H9 (cell line): ENCODE measurements around the gene CLK3. TPM values are rescaled to one million over a fixed set of nuclear protein-coding genes. Genes with fewer than 3 reads are reported as not detected.

Source experiments
- DNase-seq: peaks from one replicate; pipeline ENCODE4 v3.0.0-alpha.2; 2017
- H2AFZ ChIP-seq: one replicate; pipeline ENCODE4 v1.6.1; 2013; ENCODE audit warnings: mild to moderate bottlenecking, low read length, control low read depth, moderate library complexity
- H2AK5ac ChIP-seq: 2 replicates; pipeline ENCODE4 v1.6.1; 2013; ENCODE audit warnings: low read length, control low read depth, mixed read lengths; ENCODE audit not compliant: insufficient read length
- H2BK120ac ChIP-seq: one replicate; pipeline ENCODE4 v1.6.1; 2013; ENCODE audit warnings: low read depth, mild to moderate bottlenecking, low read length, control low read depth, inconsistent platforms; ENCODE audit not compliant: poor library complexity, severe bottlenecking
- H2BK12ac ChIP-seq: 2 replicates; pipeline ENCODE4 v1.6.1; 2013; ENCODE audit warnings: low read length, control low read depth, mixed read lengths, low read depth; ENCODE audit not compliant: insufficient read length
- H2BK15ac ChIP-seq: 2 replicates; pipeline ENCODE4 v1.6.1; 2013; ENCODE audit warnings: low read depth, low read length, control low read depth
- H2BK20ac ChIP-seq: one replicate; pipeline ENCODE4 v1.6.1; 2013; ENCODE audit warnings: low read depth, mild to moderate bottlenecking, low read length, control low read depth, inconsistent platforms; ENCODE audit not compliant: poor library complexity, severe bottlenecking
- H2BK5ac ChIP-seq: 2 replicates; pipeline ENCODE4 v1.6.1; 2013; ENCODE audit warnings: low read length, control low read depth, mixed read lengths; ENCODE audit not compliant: insufficient read length
- H3K14ac ChIP-seq: 2 replicates; pipeline ENCODE4 v1.6.1; 2013; ENCODE audit warnings: low read length, control low read depth; ENCODE audit not compliant: insufficient read depth
- H3K18ac ChIP-seq: 2 replicates; pipeline ENCODE4 v1.6.1; 2013; ENCODE audit warnings: low read depth, mild to moderate bottlenecking, mixed read lengths, low read length, control low read depth; ENCODE audit not compliant: insufficient read length
- H3K23ac ChIP-seq: 2 replicates; pipeline ENCODE4 v1.6.1; 2013; ENCODE audit warnings: low read length, control low read depth, mixed read lengths, low read depth; ENCODE audit not compliant: insufficient read length
- H3K23me2 ChIP-seq: 2 replicates; pipeline ENCODE4 v1.6.1; 2013; ENCODE audit warnings: low read depth, mild to moderate bottlenecking, mixed read lengths, low read length, control low read depth; ENCODE audit not compliant: insufficient read length, poor library complexity, severe bottlenecking
- H3K27ac ChIP-seq: 2 replicates; pipeline ENCODE4 v1.5.1; 2013; ENCODE audit warnings: low read length, control low read depth, mixed read lengths, low read depth; ENCODE audit not compliant: insufficient read length
- H3K27me3 ChIP-seq: 2 replicates; pipeline ENCODE4 v1.6.1; 2013; ENCODE audit warnings: low read length, control low read depth, inconsistent platforms; ENCODE audit not compliant: insufficient read depth
- H3K4ac ChIP-seq: 2 replicates; pipeline ENCODE4 v1.6.1; 2013; ENCODE audit warnings: low read depth, mild to moderate bottlenecking, control low read depth, inconsistent platforms, low read length, moderate library complexity
- H3K4me1 ChIP-seq: 2 replicates; pipeline ENCODE4 v1.6.1; 2013; ENCODE audit warnings: low read length, control low read depth, inconsistent platforms; ENCODE audit not compliant: insufficient read depth
- H3K4me2 ChIP-seq: 2 replicates; pipeline ENCODE4 v1.6.1; 2013; ENCODE audit warnings: low read length, control low read depth, mixed read lengths; ENCODE audit not compliant: insufficient read length, insufficient read depth
- H3K56ac ChIP-seq: 2 replicates; pipeline ENCODE4 v1.6.1; 2013; ENCODE audit warnings: low read depth, mild to moderate bottlenecking, mixed read lengths, low read length, control low read depth; ENCODE audit not compliant: insufficient read length
- H3K79me1 ChIP-seq: 2 replicates; pipeline ENCODE4 v1.6.1; 2013; ENCODE audit warnings: low read depth, mild to moderate bottlenecking, moderate library complexity, low read length, control low read depth, inconsistent platforms; ENCODE audit not compliant: insufficient read depth, poor library complexity, severe bottlenecking
- H3K79me2 ChIP-seq: 2 replicates; pipeline ENCODE4 v1.6.1; 2013; ENCODE audit warnings: low read length, control low read depth, inconsistent platforms; ENCODE audit not compliant: insufficient read depth
- H3K9ac ChIP-seq: 2 replicates; pipeline ENCODE4 v1.6.1; 2013; ENCODE audit warnings: low read length, control low read depth, mixed read lengths; ENCODE audit not compliant: insufficient read length; ENCODE audit errors: extremely low read depth
- H3K9me3 ChIP-seq: one replicate; pipeline ENCODE4 v1.6.1; 2013; ENCODE audit warnings: low read depth, low read length, inconsistent platforms; ENCODE audit not compliant: control insufficient read depth
- H3T11ph ChIP-seq: one replicate; pipeline ENCODE4 v1.6.1; 2013; ENCODE audit warnings: mild to moderate bottlenecking, low read length, control low read depth, inconsistent platforms
- H4K20me1 ChIP-seq: one replicate; pipeline ENCODE4 v1.6.1; 2013; ENCODE audit not compliant: control insufficient read depth, insufficient read length, insufficient read depth
- H4K5ac ChIP-seq: 2 replicates; pipeline ENCODE4 v1.6.1; 2013; ENCODE audit warnings: low read depth, mild to moderate bottlenecking, mixed read lengths, low read length, control low read depth; ENCODE audit not compliant: insufficient read length
- H4K8ac ChIP-seq: replicated peaks from 2 replicates; pipeline ENCODE4 v1.6.1; 2013; ENCODE audit warnings: low read length, control low read depth, mixed read lengths, low read depth; ENCODE audit not compliant: insufficient read length
- H4K91ac ChIP-seq: 2 replicates; pipeline ENCODE4 v1.6.1; 2013; ENCODE audit warnings: low read depth, mild to moderate bottlenecking, moderate library complexity, mixed read lengths, low read length, control low read depth; ENCODE audit not compliant: insufficient read length
- H3K27ac Mint-ChIP-seq, 3 experiments: 2 replicates in 2 of 3; 3 replicates in 1 of 3; pipeline ENCODE4 v1.8.0; 2020 to 2021; ENCODE audit warnings: mixed read lengths in 3 of 3, mild to moderate bottlenecking in 1 of 3, moderate library complexity in 1 of 3
- H3K27me3 Mint-ChIP-seq: 2 replicates; pipeline ENCODE4 v1.8.0; 2021; ENCODE audit warnings: low read depth, mild to moderate bottlenecking, moderate library complexity, mixed read lengths
- H3K36me3 Mint-ChIP-seq, 3 experiments: 2 replicates in 2 of 3; 3 replicates in 1 of 3; pipeline ENCODE4 v1.8.0; 2020 to 2021; ENCODE audit warnings: low read depth in 3 of 3, mixed read lengths in 3 of 3; ENCODE audit not compliant: insufficient read depth in 1 of 3
- H3K4me1 Mint-ChIP-seq, 2 experiments: 2 replicates each; pipeline ENCODE4 v1.8.0; 2020; ENCODE audit warnings: mixed read lengths in 2 of 2
- H3K4me3 Mint-ChIP-seq, 2 experiments: 2 replicates in 1 of 2; 3 replicates in 1 of 2; pipeline ENCODE4 v1.8.0; 2020 to 2021; ENCODE audit warnings: mild to moderate bottlenecking in 2 of 2, mixed read lengths in 2 of 2, moderate library complexity in 1 of 2
- H3K9me3 Mint-ChIP-seq, 2 experiments: 2 replicates in 1 of 2; 3 replicates in 1 of 2; pipeline ENCODE4 v1.8.0; 2020; ENCODE audit warnings: mild to moderate bottlenecking in 2 of 2, mixed read lengths in 2 of 2, moderate library complexity in 1 of 2
- WGBS: extraction: QIAGEN DNeasy Blood & Tissue Kit; methylation state at CpG from one replicate; pipeline ENCODE4 v1.1.7; 2013; ENCODE audit warnings: missing lambda C conversion rate, low lambda C conversion rate, mixed read lengths; ENCODE audit not compliant: insufficient read length; ENCODE audit errors: extremely low coverage; 5-methylcytosine and 5-hydroxymethylcytosine counted together
- total RNA-seq: library from RNA; stranded (reverse); gene quantifications from 2 replicates; pipeline ENCODE4 v1.2.1, GENCODE V29; 2021
- TF ChIP-seq, protein P1 (sequence below): fragments of 200-600 bp; sonication (generic); conservative IDR thresholded peaks from 3 replicates; pipeline ENCODE4 v1.8.0; 2021; ENCODE audit warnings: antibody characterized with exemption, mild to moderate bottlenecking

CLK3 gene
- total RNA-seq, 1 experiment from 2014 or later: 40.8 TPM

GRCh38 chr15:74584204-74584603 lies 31.4 kb upstream of the CLK3 start:
- H3K4me3 Mint-ChIP-seq: no peak overlapping the region
- Histone ChIP-seq H2AK5ac (no peak overlapping the region), H4K8ac (no peak overlapping the region), H2BK12ac (no peak overlapping the region), H3K18ac (no peak overlapping the region), H3K79me2 (0 out of 2 replicates have a peak, but pooled peaks cover 1% of the 10 kb centered on the region), H4K20me1 (no peaks in the 10 kb centered on the region), H2BK20ac (no peak overlapping the region), H3K14ac (no peak overlapping the region), H3K23me2 (no peaks in the 10 kb centered on the region), H3K27me3 (no peaks in the 10 kb centered on the region), H3K4ac (no peak overlapping the region), H2BK15ac (no peak overlapping the region), H3T11ph (no peak overlapping the region), H3K27ac (no peak overlapping the region), H3K4me2 (no peak overlapping the region), H2BK120ac (no peak overlapping the region), H3K9ac (no peak overlapping the region), H4K91ac (no peak overlapping the region), H3K23ac (no peak overlapping the region), H2BK5ac (no peak overlapping the region), H4K5ac (no peak overlapping the region), H3K9me3 (no peaks in the 10 kb centered on the region), H3K79me1 (peaks cover 3% of the 10 kb centered on the region), H3K4me1 (0 out of 2 replicates have a peak, but pooled peaks cover 2% of the 10 kb centered on the region), H3K56ac (no peak overlapping the region), H2AFZ (no peak overlapping the region)
- WGBS: no CpG with 5 or more reads among the region's 2 CpGs
- peaks cover 30 to 77% (median 33%) of the 10 kb centered on the region in 3 experiments; a peak in 6 of 7 replicates for H3K36me3 Mint-ChIP-seq
- H3K9me3 Mint-ChIP-seq: no peaks in the 10 kb centered on the region
- TF ChIP-seq, protein P1, sequence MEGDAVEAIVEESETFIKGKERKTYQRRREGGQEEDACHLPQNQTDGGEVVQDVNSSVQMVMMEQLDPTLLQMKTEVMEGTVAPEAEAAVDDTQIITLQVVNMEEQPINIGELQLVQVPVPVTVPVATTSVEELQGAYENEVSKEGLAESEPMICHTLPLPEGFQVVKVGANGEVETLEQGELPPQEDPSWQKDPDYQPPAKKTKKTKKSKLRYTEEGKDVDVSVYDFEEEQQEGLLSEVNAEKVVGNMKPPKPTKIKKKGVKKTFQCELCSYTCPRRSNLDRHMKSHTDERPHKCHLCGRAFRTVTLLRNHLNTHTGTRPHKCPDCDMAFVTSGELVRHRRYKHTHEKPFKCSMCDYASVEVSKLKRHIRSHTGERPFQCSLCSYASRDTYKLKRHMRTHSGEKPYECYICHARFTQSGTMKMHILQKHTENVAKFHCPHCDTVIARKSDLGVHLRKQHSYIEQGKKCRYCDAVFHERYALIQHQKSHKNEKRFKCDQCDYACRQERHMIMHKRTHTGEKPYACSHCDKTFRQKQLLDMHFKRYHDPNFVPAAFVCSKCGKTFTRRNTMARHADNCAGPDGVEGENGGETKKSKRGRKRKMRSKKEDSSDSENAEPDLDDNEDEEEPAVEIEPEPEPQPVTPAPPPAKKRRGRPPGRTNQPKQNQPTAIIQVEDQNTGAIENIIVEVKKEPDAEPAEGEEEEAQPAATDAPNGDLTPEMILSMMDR: no peak
- no peaks in the 10 kb centered on the region for H3K27me3 Mint-ChIP-seq
- DNase-seq: no peak
- H3K4me1 Mint-ChIP-seq: peaks cover 18 to 25% of the 10 kb centered on the region in 2 experiments
- peak overlapping the region in 1 of 3 experiments; percentile 27; a peak in 2 of 7 replicates for H3K27ac Mint-ChIP-seq
